GM12872 (cell line): ENCODE results near the gene CHMP3.

Source experiments
- CTCF ChIP-seq: IDR thresholded peaks from 3 replicates; pipeline ENCODE4 v1.5.1; 2011; ENCODE audit warnings: low read depth, mild to moderate bottlenecking, low read length, moderate library complexity; ENCODE audit not compliant: insufficient read depth

Gene CHMP3

GRCh38 chr2:86563650-86564061, 413 bp upstream of the CHMP3 start:
- TF ChIP-seq CTCF: no peak

GRCh38 chr2:86562485-86562921, 740 bp downstream of the CHMP3 start:
- TF ChIP-seq CTCF: no peak

- TF ChIP-seq CTCF: no peak
These were observed 5.4 kb downstream of the CHMP3 start for GRCh38 chr2:86557836-86558235.

GRCh38 chr2:86556508-86556907, 6.7 kb downstream of the CHMP3 start:
- TF ChIP-seq CTCF: no peak

GRCh38 chr2:86552889-86553288, 10.4 kb downstream of the CHMP3 start:
- TF ChIP-seq CTCF: no peak

GRCh38 chr2:86543793-86544192, 19.4 kb downstream of the CHMP3 start:
- TF ChIP-seq CTCF: no peak

- no peak for TF ChIP-seq CTCF
These were observed 19.9 kb downstream of the CHMP3 start for GRCh38 chr2:86543335-86543734.

GRCh38 chr2:86542814-86543213, 20.4 kb downstream of the CHMP3 start:
- TF ChIP-seq CTCF: no peak
